ENCODE results near the gene ACTR3. TPM values are rescaled to one million over a fixed set of nuclear protein-coding genes. Genes with fewer than 3 reads are reported as not detected.
A peak's percentile ranks its signal among the peaks of the same experiment; 100 is the strongest.

Gene ACTR3
- polyA plus RNA-seq, 1 experiment, result 340 TPM

DNA sequence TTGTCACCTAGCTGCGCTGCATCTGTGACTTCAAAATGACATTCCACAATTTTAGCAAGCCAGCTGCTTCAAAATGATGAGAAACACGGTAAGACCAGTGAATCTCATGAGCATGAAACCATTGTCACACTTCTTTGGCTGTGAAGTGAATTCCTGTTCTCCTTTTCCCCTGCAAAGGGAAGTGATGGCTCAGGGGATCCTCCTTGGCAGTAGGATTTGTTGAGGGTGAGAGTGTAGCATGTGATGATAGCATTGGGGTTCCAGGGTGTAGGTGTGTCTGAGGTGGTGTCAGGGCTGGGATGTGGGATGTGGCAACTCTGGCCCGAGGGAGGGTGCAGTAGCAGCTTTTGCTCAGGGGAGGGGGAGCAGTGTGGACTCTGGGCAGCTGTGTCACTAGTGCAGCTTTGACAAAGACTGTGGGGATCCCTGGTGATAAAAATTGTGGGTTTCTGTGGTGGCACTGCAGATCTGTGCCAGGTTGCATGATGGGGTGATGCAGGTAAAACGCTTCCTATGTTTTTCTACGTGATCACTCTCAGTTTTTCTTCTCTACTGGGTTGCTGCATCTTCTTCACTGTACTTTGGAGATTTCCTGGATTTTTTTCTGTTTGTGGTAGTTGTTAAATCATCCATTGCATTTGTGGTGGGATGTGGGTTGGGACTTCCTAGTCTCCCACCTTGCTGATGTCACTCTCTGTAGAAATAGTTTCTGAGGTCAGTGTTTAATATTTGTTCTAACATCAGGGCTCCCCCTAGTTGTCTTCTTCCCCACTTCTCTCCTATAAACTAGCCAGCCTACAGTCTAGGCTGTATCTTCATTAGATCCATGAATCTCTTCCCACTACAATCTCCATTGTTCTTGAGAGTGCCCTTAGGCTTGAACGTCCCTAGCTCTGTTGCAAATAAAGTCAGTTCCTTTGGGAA, 107.0 kb downstream of the ACTR3 start:
- TF ChIP-seq, protein P1, sequence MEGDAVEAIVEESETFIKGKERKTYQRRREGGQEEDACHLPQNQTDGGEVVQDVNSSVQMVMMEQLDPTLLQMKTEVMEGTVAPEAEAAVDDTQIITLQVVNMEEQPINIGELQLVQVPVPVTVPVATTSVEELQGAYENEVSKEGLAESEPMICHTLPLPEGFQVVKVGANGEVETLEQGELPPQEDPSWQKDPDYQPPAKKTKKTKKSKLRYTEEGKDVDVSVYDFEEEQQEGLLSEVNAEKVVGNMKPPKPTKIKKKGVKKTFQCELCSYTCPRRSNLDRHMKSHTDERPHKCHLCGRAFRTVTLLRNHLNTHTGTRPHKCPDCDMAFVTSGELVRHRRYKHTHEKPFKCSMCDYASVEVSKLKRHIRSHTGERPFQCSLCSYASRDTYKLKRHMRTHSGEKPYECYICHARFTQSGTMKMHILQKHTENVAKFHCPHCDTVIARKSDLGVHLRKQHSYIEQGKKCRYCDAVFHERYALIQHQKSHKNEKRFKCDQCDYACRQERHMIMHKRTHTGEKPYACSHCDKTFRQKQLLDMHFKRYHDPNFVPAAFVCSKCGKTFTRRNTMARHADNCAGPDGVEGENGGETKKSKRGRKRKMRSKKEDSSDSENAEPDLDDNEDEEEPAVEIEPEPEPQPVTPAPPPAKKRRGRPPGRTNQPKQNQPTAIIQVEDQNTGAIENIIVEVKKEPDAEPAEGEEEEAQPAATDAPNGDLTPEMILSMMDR (IDR thresholded peaks at IDR 0.05; ENCODE audit: insufficient read depth, low read depth, low read length), result 0 out of 2 replicates have a peak, but pooled peaks have one; percentile 6
- Histone ChIP-seq H3K27me3 (ENCODE audit: control insufficient read depth, insufficient read depth, low read length) (no peaks in the 10 kb centered on the region), H3K36me3 (ENCODE audit: control insufficient read depth, insufficient read depth, low read length) (no peaks in the 10 kb centered on the region), H3K4me3 (ENCODE audit: low read depth, low read length) (no peak overlapping the region)
- POLR2A ChIA-PET, result no interaction called here
- no peak for DNase-seq (ENCODE audit: low read depth)
- CTCF ChIA-PET, result no interaction called here

DNA sequence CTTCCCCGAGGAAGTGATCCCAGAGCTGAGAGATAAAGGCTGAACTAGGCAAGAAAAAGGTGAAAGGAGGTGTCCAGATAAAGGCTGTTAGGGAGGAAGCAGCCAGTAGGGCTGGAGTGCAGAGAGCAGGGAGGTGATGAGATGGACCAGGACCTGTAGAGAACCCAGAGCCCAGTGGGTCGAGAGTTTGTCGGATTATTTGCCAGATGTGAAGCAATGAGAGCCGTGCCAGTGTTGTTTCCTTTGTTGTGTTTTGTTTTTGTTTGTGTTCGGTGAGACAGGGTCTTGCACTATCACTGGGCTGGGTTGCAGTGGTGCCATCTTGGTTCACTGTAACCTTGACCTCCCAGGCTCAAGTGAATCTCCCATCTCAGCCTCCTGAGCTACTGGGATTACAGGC, 111.3 kb downstream of the ACTR3 start:
- Histone ChIP-seq H3K4me3 (ENCODE audit: low read depth, low read length) (no peak overlapping the region), H3K27me3 (ENCODE audit: control insufficient read depth, insufficient read depth, low read length) (no peaks in the 10 kb centered on the region), H3K36me3 (ENCODE audit: control insufficient read depth, insufficient read depth, low read length) (no peaks in the 10 kb centered on the region)
- ChIA-PET CTCF (no interaction called here), POLR2A (no interaction called here)
- no peak for DNase-seq (ENCODE audit: low read depth)
- TF ChIP-seq, protein P1 (IDR thresholded peaks at IDR 0.05; ENCODE audit: insufficient read depth, low read depth, low read length), result no peak

DNA sequence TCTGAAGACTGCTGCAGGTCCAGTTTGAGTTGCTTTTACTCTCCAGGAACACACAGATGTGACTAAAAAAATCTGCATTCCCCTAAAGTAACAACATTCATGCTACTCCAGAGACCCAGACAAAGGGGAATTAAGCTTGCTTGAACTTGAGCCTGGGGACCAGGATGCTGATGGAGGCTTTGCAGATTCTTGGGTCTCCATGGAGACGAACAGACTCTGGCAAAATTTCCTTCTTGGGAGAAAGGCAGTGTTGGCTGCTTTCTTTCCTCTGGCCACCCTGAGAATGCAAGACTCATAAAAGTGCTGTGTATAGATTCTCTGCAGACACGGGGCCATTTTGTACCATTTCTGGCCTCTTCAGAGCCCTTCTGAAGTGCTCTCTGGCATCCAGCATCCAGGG, 112.0 kb downstream of the ACTR3 start:
- no peaks in the 10 kb centered on the region for H3K27me3 ChIP-seq (ENCODE audit: control insufficient read depth, insufficient read depth, low read length)
- no peak overlapping the region for H3K4me3 ChIP-seq (ENCODE audit: low read depth, low read length)
- TF ChIP-seq, protein P1 (IDR thresholded peaks at IDR 0.05; ENCODE audit: insufficient read depth, low read depth, low read length), result no peak
- ChIA-PET CTCF (no interaction called here), POLR2A (no interaction called here)
- no peak for DNase-seq (ENCODE audit: low read depth)
- no peaks in the 10 kb centered on the region for H3K36me3 ChIP-seq (ENCODE audit: control insufficient read depth, insufficient read depth, low read length)

GRCh38 chr2:114005110-114005783, 115.4 kb downstream of the ACTR3 start:
- CTCF ChIA-PET, result no interaction called here
- Histone ChIP-seq H3K4me3 (ENCODE audit: low read depth, low read length) (no peak overlapping the region), H3K36me3 (ENCODE audit: control insufficient read depth, insufficient read depth, low read length) (no peaks in the 10 kb centered on the region), H3K27me3 (ENCODE audit: control insufficient read depth, insufficient read depth, low read length) (no peaks in the 10 kb centered on the region)
- no peak for DNase-seq (ENCODE audit: low read depth)
- POLR2A ChIA-PET, result no interaction called here
- TF ChIP-seq, protein P1 (IDR thresholded peaks at IDR 0.05; ENCODE audit: insufficient read depth, low read depth, low read length), result no peak

GRCh38 chr2:114006460-114006859, 116.6 kb downstream of the ACTR3 start:
- no peaks in the 10 kb centered on the region; the same call in 1 of the 2 replicates for H3K27me3 ChIP-seq (ENCODE audit: control insufficient read depth, insufficient read depth, low read length)
- H3K36me3 ChIP-seq (ENCODE audit: control insufficient read depth, insufficient read depth, low read length), result no peaks in the 10 kb centered on the region
- CTCF ChIA-PET, result no interaction called here
- H3K4me3 ChIP-seq (ENCODE audit: low read depth, low read length), result no peak overlapping the region
- POLR2A ChIA-PET, result no interaction called here
- TF ChIP-seq, protein P1 (IDR thresholded peaks at IDR 0.05; ENCODE audit: insufficient read depth, low read depth, low read length), result no peak
- DNase-seq (ENCODE audit: low read depth), result no peak

Data from BJ (cell line).